ENCODE results near the gene KRT75.

GRCh38 chr12:52405922-52406385, 28.2 kb downstream of the KRT75 start, which contains the start of gene KRT82:
- TF ChIP-seq CTCF (IDR thresholded peaks at IDR 0.05) (no peak), POLR2AphosphoS5 (IDR thresholded peaks at IDR 0.05) (no peak), POLR2A (IDR thresholded peaks at IDR 0.05) (no peak)

Measured in transverse colon (tissue), 4 donors.